ENCODE measurements around the gene ZSCAN5B. TPM values are rescaled to one million over a fixed set of nuclear protein-coding genes. Genes with fewer than 3 reads are reported as not detected.
"Not testable (repeated sequence)": the region's sequence is repeated elsewhere in the genome, so short reads cannot be mapped to it uniquely, and the experiment has no call there.

ZSCAN5B gene
- total RNA-seq, 2 donors from 2014 or later = 0.24 TPM; not detected in 1

DNA sequence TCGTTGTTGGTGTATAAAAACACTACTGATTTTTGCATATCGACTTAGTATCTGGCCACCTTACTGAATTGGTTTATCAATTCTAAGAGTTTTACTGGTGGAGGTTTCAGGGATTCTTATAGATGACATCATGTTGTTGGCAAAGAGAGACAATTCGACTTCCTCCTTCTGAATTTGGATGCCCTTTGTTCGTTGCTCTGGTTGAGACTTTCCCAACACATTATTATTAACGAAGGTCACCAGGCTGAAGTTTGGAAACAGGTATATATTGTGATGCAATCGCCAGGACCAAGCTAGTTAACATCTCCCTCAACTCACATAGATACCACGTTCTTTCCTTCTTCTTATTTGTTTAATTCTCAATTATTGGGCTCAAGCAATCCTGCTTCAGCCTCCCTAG, 2.1 kb upstream of the ZSCAN5B start:
- Mint-ChIP-seq H3K36me3 (ENCODE audit: low read depth) (no peaks in the 10 kb centered on the region), H3K4me1 (no peaks in the 10 kb centered on the region), H3K9me3 (no peaks in the 10 kb centered on the region), H3K27me3 (no peaks in the 10 kb centered on the region), H3K4me3 (no peak overlapping the region), H3K27ac (no peak overlapping the region)
- ATAC-seq (replicated peaks) = no peak

DNA sequence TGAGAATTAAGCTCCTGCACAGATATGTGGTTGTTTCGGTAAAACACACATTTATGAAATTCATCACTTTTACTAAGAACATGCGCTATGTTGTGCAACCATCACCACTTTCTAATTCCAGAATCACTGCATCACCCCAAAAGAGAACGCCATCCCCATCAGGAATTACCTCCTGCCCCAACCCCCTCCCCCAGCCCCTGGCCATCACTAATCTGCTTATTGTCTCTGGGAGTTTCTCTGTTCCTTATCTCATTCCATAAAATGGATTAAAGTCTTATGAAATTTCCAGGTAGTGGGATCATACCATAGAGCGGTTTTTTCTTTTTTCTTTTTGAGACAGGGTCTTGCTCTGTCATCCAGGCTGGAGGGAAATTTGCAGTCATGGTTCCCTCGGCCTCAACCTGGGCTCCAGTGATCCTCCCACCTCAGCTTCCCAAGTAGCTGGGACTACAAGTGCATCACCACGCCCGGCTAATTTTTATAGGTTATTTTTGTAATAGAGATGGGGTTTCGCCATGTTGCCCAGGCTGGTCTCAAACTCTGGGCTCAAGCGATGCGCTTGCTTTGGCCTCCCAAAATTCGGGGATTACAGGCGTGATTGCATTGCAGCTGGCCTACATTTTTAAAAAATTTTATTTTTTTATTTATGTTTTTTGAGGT, 3.5 kb downstream of the ZSCAN5B start:
- no peaks in the 10 kb centered on the region for H3K36me3 Mint-ChIP-seq (ENCODE audit: low read depth)
- peaks cover 12% of the 10 kb centered on the region for H3K27me3 Mint-ChIP-seq
- no peak overlapping the region for H3K4me3 Mint-ChIP-seq
- H3K4me1 Mint-ChIP-seq = no peaks in the 10 kb centered on the region
- no peaks in the 10 kb centered on the region for H3K9me3 Mint-ChIP-seq
- no peak overlapping the region for H3K27ac Mint-ChIP-seq
- no peak for ATAC-seq (replicated peaks)

DNA sequence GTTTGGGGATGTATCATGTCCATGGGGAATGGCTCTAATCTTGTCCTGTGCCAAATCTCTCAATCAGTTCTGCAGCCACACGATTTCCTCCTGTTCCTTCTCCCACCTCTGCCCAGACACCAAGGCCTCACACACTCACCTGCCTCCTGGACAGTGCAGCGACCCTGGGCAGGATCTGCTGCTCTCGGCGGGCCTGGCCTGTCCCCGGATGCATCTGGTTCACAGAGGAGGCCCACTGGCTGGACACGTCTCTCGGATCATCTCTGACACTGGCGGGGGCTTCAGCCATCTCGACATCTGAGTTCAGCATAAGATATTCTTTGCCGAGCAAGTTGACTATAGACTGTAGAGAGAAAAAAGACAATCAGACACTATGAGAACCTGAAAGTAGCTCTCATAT, 5.9 kb downstream of the ZSCAN5B start:
- no peak for ATAC-seq (replicated peaks)
- H3K36me3 Mint-ChIP-seq (ENCODE audit: low read depth) = no peaks in the 10 kb centered on the region
- H3K9me3 Mint-ChIP-seq = no peaks in the 10 kb centered on the region
- H3K4me1 Mint-ChIP-seq = no peaks in the 10 kb centered on the region
- H3K27me3 Mint-ChIP-seq = peaks cover 12% of the 10 kb centered on the region
- no peak overlapping the region for H3K27ac Mint-ChIP-seq
- no peak overlapping the region for H3K4me3 Mint-ChIP-seq

DNA sequence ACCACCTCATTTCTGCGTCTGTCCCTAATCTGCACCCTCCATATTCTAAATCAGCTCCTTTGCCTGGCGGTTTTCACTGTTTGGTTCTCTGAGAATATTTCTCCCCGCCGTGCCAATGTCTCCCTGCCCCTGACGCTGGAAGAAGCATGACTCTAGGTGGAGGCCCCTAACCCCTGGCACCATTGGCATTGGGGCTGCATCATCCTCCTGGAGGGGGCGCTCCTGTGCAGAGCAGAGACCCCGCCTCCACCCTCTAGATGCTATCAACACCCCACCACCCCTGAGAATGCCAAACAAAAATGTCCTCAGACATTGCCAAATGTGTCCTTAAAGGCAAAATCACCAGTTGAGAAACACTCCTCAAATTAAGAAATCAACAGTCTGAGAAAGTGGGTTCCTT, 6.5 kb downstream of the ZSCAN5B start:
- H3K4me3 Mint-ChIP-seq = no peak overlapping the region
- ATAC-seq (replicated peaks) = no peak
- no peaks in the 10 kb centered on the region for H3K36me3 Mint-ChIP-seq (ENCODE audit: low read depth)
- H3K9me3 Mint-ChIP-seq = no peaks in the 10 kb centered on the region
- H3K27ac Mint-ChIP-seq = no peak overlapping the region
- peaks cover 12% of the 10 kb centered on the region for H3K27me3 Mint-ChIP-seq
- H3K4me1 Mint-ChIP-seq = no peaks in the 10 kb centered on the region

DNA sequence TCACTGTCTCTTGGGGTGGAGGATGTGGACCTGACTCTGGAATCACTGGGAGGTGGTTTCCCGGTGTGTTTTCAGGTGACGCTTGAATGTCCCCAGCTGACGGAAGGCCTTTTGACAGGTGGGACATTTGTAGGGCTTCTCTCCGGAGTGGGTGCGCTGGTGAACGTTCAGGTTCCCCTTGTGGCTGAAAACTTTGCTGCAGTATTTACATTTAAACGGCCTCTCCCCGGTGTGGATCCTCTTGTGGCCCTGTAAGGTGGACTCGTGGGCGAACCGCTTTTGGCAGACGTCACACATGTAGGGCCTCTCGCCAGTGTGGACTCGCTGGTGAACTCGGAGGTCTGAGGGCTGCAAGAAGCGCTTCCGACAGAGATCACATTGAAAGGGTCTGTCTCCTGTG, 7.8 kb downstream of the ZSCAN5B start:
- Mint-ChIP-seq H3K27ac (no peak overlapping the region), H3K4me3 (no peak overlapping the region), H3K27me3 (peaks cover 12% of the 10 kb centered on the region), H3K9me3 (no peaks in the 10 kb centered on the region), H3K4me1 (no peaks in the 10 kb centered on the region), H3K36me3 (ENCODE audit: low read depth) (no peaks in the 10 kb centered on the region)
- no peak for ATAC-seq (replicated peaks)

DNA sequence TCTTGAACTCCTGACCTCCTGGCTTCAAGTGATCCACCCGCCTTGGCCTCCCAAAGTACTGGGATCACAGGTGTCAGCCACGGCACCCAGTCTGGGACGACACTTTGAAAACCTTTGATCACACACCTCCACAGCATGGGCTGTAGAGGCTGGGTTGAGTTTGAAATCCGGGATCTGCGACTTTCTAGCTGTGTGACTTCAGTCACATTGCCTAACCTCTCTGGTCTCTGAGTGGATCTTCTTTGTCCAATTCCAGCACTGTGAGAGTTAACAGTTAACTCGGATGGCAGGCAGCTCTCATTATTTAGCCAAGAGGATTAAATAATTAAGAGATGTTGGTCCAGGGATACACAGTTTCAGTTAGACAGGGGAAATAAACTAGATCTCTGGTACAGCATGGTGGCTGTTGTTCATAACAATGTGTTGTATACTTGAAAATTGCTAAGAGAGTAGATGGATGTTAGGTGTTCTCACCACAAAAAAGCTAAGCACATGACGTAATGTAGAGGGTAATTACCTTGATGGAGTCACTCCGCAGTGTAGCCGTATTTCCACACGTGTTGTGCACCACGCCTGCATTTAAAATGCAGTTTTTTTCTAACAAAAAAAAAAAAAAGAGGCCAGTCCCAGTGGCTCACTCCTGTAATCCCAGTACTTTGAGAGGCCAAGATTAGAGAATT, 19.9 kb downstream of the ZSCAN5B start:
- Mint-ChIP-seq H3K4me1 (no peaks in the 10 kb centered on the region), H3K27ac (no peak overlapping the region), H3K9me3 (no peaks in the 10 kb centered on the region), H3K4me3 (no peak overlapping the region), H3K36me3 (ENCODE audit: low read depth) (no peaks in the 10 kb centered on the region), H3K27me3 (peaks cover 12% of the 10 kb centered on the region)
- ATAC-seq (replicated peaks) = no peak

DNA sequence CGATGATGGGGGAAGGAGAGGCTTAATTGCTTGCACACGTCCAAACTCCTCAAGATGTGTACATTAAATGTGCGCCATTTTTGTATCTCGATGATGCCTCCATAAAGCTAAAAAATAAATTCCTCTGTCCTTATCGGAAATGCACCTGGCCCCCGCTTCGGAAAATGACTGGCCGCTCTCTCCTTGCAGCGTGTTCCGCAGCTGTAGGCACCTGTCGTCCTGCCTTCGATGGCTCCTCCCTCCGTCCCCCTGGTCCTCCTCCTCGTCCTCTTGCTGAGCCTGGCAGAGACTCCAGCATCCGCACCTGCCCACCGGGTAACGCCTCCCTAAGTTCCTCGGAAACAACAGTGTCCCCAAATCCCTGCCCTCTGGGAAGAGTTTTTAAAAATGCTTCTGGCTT, 20.7 kb downstream of the ZSCAN5B start:
- Mint-ChIP-seq H3K36me3 (ENCODE audit: low read depth) (no peaks in the 10 kb centered on the region), H3K9me3 (no peaks in the 10 kb centered on the region), H3K4me3 (no peak overlapping the region), H3K27ac (no peak overlapping the region), H3K4me1 (no peaks in the 10 kb centered on the region), H3K27me3 (peaks cover 13% of the 10 kb centered on the region)
- ATAC-seq (replicated peaks) = no peak

DNA sequence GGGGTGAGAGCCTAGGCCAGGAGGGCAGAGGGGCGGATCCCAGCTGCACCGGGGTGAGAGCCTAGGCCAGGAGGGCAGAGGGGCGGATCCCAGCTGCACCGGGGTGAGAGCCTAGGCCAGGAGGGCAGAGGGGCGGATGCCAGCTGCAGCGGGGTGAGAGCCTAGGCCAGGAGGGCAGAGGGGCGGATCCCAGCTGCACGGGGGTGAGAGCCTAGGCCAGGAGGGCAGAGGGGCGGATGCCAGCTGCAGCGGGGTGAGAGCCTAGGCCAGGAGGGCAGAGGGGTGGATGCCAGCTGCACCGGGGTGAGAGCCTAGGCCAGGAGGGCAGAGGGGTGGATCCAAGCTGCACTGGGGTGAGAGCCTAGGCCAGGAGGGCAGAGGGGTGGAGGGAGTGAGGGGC, 21.3 kb downstream of the ZSCAN5B start:
- H3K4me3 Mint-ChIP-seq; H3K4me1 Mint-ChIP-seq; ATAC-seq (replicated peaks); H3K27ac Mint-ChIP-seq; H3K36me3 Mint-ChIP-seq (ENCODE audit: low read depth); H3K9me3 Mint-ChIP-seq: not testable (repeated sequence)
- H3K27me3 Mint-ChIP-seq = peaks cover 15% of the 10 kb centered on the region

DNA sequence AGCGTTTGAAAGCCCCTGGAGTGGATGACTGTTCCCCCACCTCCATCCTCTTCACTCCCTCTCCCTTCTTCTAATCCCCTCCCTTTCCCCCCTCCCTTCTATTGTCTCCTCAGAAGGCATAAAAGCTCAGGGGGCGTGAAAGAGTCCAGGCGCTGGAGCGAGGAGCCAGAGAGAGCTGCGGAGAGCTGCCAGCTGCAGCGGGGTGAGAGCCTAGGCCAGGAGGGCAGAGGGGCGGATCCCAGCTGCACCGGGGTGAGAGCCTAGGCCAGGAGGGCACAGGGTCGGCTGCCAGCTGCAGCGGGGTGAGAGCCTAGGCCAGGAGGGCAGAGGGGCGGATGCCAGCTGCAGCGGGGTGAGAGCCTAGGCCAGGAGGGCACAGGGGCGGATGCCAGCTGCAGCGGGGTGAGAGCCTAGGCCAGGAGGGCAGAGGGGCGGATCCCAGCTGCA, 21.7 kb downstream of the ZSCAN5B start, which contains the start of gene GALP:
TSS of gene GALP (plus strand) at position 148 of the 447 bp plus-strand sequence. CDS start 1,101 bp downstream, outside the sequence.
- ATAC-seq (replicated peaks); H3K4me3 Mint-ChIP-seq; H3K9me3 Mint-ChIP-seq; H3K36me3 Mint-ChIP-seq (ENCODE audit: low read depth); H3K27ac Mint-ChIP-seq; H3K4me1 Mint-ChIP-seq: not testable (repeated sequence)
- peaks cover 15% of the 10 kb centered on the region for H3K27me3 Mint-ChIP-seq

DNA sequence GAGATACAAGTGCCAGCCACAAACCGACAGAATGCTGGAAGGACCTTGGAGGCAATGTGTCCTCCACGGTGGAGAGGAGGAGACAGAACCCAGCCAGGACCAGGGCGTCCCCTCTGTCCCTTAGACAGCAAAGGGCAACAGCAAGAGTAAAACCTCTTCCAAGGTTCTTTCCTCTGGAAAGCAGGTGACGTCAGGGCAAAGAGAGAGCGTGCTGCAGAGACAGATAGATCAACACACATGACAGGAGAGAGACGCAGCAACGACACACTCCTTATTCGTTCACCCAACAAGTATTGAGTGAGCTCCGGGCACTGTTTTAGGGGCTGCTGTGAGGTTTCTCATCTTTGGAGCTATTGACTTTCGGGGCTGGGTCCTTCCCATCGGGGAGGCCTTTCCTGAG, 23.0 kb downstream of the ZSCAN5B start:
- H3K4me1 Mint-ChIP-seq = no peaks in the 10 kb centered on the region
- no peak for ATAC-seq (replicated peaks)
- peaks cover 21% of the 10 kb centered on the region for H3K27me3 Mint-ChIP-seq
- H3K4me3 Mint-ChIP-seq = no peak overlapping the region
- H3K27ac Mint-ChIP-seq = no peak overlapping the region
- no peaks in the 10 kb centered on the region for H3K9me3 Mint-ChIP-seq
- H3K36me3 Mint-ChIP-seq (ENCODE audit: low read depth) = no peaks in the 10 kb centered on the region

DNA sequence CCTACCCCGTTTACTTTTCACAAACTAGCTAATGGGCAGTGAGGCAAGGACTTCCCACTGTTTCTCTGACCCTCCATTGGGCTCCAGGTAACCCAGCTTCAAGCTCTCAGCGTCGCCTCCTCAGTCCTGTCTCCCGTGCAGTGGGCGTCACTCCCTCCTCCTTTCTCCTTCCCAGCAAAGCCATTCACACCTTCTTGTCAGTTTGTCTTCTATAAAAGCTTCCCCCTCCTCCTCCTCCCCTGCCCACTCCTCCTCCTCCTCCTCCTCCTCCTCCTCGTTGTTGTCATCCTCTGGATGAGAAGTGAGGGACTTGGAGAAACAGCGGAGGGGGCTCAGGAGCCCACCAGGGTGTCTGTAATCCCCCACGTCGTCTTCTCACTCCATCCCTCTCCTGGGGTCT, 23.5 kb downstream of the ZSCAN5B start:
- Mint-ChIP-seq H3K4me3 (no peak overlapping the region), H3K27me3 (peaks cover 21% of the 10 kb centered on the region), H3K4me1 (no peaks in the 10 kb centered on the region), H3K36me3 (ENCODE audit: low read depth) (no peaks in the 10 kb centered on the region), H3K27ac (no peak overlapping the region), H3K9me3 (no peaks in the 10 kb centered on the region)
- ATAC-seq (replicated peaks) = no peak

DNA sequence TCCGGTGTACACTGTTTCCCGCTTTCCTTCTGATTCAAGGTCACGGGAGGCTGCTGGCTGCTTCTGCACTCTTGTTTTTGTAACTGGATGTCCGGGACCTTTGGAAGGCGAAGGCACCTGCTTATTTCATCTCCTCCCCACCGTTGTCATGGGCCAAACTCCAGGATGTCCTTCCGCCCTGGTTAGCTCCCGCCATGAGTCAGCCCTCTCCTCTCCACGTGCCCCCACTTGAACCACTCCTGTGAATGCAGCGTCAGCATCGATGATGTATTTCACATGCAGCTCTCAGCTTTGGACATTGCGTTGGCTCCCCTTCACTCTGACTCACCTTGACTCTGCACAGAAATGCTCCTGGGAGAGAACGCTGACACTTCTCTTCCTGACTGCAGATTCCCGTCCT, 27.3 kb downstream of the ZSCAN5B start:
- no peaks in the 10 kb centered on the region for H3K9me3 Mint-ChIP-seq
- no peak overlapping the region for H3K4me3 Mint-ChIP-seq
- H3K36me3 Mint-ChIP-seq (ENCODE audit: low read depth) = no peaks in the 10 kb centered on the region
- H3K27ac Mint-ChIP-seq = no peak overlapping the region
- ATAC-seq (replicated peaks) = no peak
- H3K4me1 Mint-ChIP-seq = no peaks in the 10 kb centered on the region
- peaks cover 18% of the 10 kb centered on the region for H3K27me3 Mint-ChIP-seq

DNA sequence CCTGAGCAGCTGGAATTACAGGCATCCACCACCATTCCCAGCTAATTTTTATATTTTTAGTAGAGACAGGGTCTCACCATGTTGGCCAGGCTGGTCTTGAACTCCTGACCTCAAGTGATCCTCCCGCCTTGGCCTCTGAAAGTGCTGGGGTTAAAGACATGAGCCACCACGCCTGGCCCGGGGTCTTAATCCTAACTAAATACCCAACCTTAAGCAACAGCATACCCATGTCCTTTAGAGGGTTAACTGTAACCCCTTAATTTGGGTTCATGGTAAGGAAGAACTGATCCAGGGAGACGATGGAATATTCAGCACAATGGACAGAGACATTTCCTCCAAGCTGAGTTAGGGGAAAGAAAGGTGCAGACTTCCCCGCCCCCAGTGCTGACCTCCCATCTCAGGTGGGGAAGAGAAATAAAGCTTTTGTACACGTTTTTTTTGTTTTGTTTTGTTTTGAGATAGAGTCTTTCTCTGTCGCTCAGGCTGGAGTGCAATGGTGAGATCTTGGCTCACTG, 30.5 kb downstream of the ZSCAN5B start:
- no peak for ATAC-seq (replicated peaks)
- H3K36me3 Mint-ChIP-seq (ENCODE audit: low read depth) = no peaks in the 10 kb centered on the region
- H3K27me3 Mint-ChIP-seq = peaks cover 12% of the 10 kb centered on the region
- H3K27ac Mint-ChIP-seq = no peak overlapping the region
- H3K4me1 Mint-ChIP-seq = peaks cover 3% of the 10 kb centered on the region
- no peaks in the 10 kb centered on the region for H3K9me3 Mint-ChIP-seq
- H3K4me3 Mint-ChIP-seq = no peak overlapping the region

DNA sequence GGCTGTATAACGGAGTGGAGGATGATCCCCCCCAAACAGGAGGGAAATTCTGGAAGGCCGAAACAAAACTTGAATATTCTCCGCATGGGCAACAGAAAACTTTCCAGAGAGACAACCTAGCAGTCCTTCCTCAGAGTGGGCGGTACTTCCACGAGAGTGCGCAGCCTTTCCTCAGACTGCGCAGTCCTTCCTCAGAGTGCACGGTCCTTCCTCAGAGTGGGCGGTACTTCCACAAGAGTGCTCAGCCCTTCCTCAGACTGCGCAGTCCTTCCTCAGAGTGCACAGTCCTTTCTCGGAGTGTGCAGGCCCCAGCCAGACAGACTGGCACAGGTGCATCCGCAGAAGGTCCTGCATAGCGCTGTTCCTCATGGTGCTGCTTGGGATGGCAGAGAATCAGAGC, 34.5 kb downstream of the ZSCAN5B start:
- H3K36me3 Mint-ChIP-seq (ENCODE audit: low read depth) = peaks cover 23% of the 10 kb centered on the region
- no peak overlapping the region for H3K27ac Mint-ChIP-seq
- H3K27me3 Mint-ChIP-seq = peaks cover 4% of the 10 kb centered on the region
- no peaks in the 10 kb centered on the region for H3K9me3 Mint-ChIP-seq
- no peak for ATAC-seq (replicated peaks)
- H3K4me1 Mint-ChIP-seq = peaks cover 13% of the 10 kb centered on the region
- no peak overlapping the region for H3K4me3 Mint-ChIP-seq

DNA sequence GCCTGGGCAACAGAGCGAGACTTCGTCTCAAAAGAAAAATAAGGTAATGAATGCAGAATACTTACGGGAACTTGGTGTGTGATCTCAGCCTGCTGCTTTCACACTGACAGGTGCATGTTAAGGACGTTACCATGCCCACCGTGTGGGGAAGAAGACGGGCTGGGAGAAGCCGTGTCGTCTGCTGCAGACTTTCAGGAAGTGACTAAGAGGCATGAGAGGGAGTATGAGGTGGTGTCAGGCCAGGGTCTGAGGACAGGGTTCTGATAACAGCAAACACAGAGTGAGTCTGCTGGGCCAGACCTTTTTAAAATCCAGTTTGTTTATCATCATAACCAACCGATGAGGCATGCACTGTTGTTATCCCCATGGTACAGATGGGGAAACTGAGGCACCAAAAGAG, 35.3 kb downstream of the ZSCAN5B start:
- peaks cover 4% of the 10 kb centered on the region for H3K27me3 Mint-ChIP-seq
- peaks cover 32% of the 10 kb centered on the region for H3K36me3 Mint-ChIP-seq (ENCODE audit: low read depth)
- H3K27ac Mint-ChIP-seq = peak overlapping the region; percentile 33
- no peaks in the 10 kb centered on the region for H3K9me3 Mint-ChIP-seq
- H3K4me1 Mint-ChIP-seq = peaks cover 13% of the 10 kb centered on the region
- ATAC-seq (replicated peaks) = peak; percentile 78
- no peak overlapping the region for H3K4me3 Mint-ChIP-seq

All from activated T-helper 17 cell treated with anti-CD3 and anti-CD28 coated beads, Interleukin-2, amount 50 U/mL, for 72 hours (primary cell).